A549 (cell line): ENCODE measurements around the gene CX3CR1. TPM values are rescaled to one million over a fixed set of nuclear protein-coding genes. Genes with fewer than 3 reads are reported as not detected.

ENCODE experiments used
- ATAC-seq, 2 experiments: fragments of 200-7000 bp in 1 of 2; fragments of >200 bp in 1 of 2; cut with Nextera tagmentation in 1 of 2; cut with Tn5 transposase in 1 of 2; 3 replicates each; pipeline versions ENCODE4 v1.8.0 to v1.9.1; 2018 to 2020; ENCODE audit warnings: mild to moderate bottlenecking in 1 of 2, moderate library complexity in 1 of 2
- CTCF ChIA-PET: fragments of 300-600 bp; sonication (Branson Sonifier 250); formaldehyde crosslinking; extraction: SDS; loops from one replicate; lab custom pipeline; 2021; ENCODE audit warnings: antibody characterized with exemption, inconsistent platforms; lab: Yijun Ruan, JAX
- POLR2A ChIA-PET: fragments of 350-600 bp; formaldehyde crosslinking; extraction: SDS; loops from one replicate; lab custom pipeline; 2021; ENCODE audit warnings: antibody characterized with exemption, inconsistent platforms; lab: Yijun Ruan, JAX
- DNase-seq, 2 experiments: peaks; one replicate each; pipeline versions ENCODE4 v3.0.0 to v3.0.0-alpha.2; 2011 to 2016; ENCODE audit warnings: low read depth in 1 of 2, low spot score in 1 of 2
- FAIRE-seq: peaks from 2 replicates; lab custom pipeline; 2011; peaks lifted over from hg19 to GRCh38; lab: Jason Lieb, UNC
- H3K27ac ChIP-seq, 2 experiments: fragments of >200 bp; sonication (Bioruptor Twin); formaldehyde crosslinking; 3 replicates each; pipeline ENCODE4 v1.5.1; 2016 to 2017
- H3K4me1 ChIP-seq: fragments of >200 bp; sonication (Bioruptor Twin); formaldehyde crosslinking; 3 replicates; pipeline ENCODE4 v1.6.1; 2016
- H3K4me2 ChIP-seq: fragments of >200 bp; sonication (Bioruptor Twin); formaldehyde crosslinking; 3 replicates; pipeline ENCODE4 v1.6.1; 2016
- H3K4me3 ChIP-seq: fragments of >200 bp; sonication (Bioruptor Twin); formaldehyde crosslinking; 3 replicates; pipeline ENCODE4 v1.5.1; 2016
- H3K9me3 ChIP-seq: fragments of >200 bp; sonication (Bioruptor Twin); formaldehyde crosslinking; 3 replicates; pipeline ENCODE4 v1.6.1; 2016
- CBX8 ChIP-seq: fragments of 200-600 bp; sonication (generic); IDR thresholded peaks from 2 replicates; pipeline ENCODE4 v1.6.1; 2016
- EHMT2 ChIP-seq: fragments of 200-600 bp; sonication (generic); IDR thresholded peaks from 2 replicates; pipeline ENCODE4 v1.6.1; 2016; ENCODE audit warnings: antibody characterized with exemption, low read depth, mild to moderate bottlenecking, moderate library complexity
- EP300 ChIP-seq, 2 experiments: fragments of >200 bp; sonication (Bioruptor Twin); formaldehyde crosslinking; IDR thresholded peaks; 2 replicates in 1 of 2; 3 replicates in 1 of 2; pipeline ENCODE4 v1.6.1; 2016 to 2017
- FOSB ChIP-seq: fragments of 250-450 bp; sonication (Bioruptor Pico); IDR thresholded peaks from 2 replicates; pipeline ENCODE4 v1.5.0; 2020; ENCODE audit warnings: mild to moderate bottlenecking, moderate library complexity
- FOSL2 ChIP-seq, 2 experiments: fragments of 450-650 bp in 1 of 2; fragments of >200 bp in 1 of 2; sonication (Bioruptor Twin) in 1 of 2; formaldehyde crosslinking; IDR thresholded peaks; 2 replicates each; pipeline versions ENCODE4 v1.5.0 to v1.6.1; 2016 to 2020; ENCODE audit warnings: mild to moderate bottlenecking in 1 of 2, moderate library complexity in 1 of 2
- HES2 ChIP-seq: fragments of >200 bp; sonication (Bioruptor Twin); formaldehyde crosslinking; IDR thresholded peaks from 2 replicates; pipeline ENCODE4 v1.6.1; 2016
- HEYL ChIP-seq: fragments of 250-450 bp; sonication (Bioruptor Pico); IDR thresholded peaks from 2 replicates; pipeline ENCODE4 v1.8.0; 2021; ENCODE audit warnings: mild to moderate bottlenecking, moderate library complexity
- HMGXB4 ChIP-seq: fragments of 250-450 bp; sonication (Bioruptor Pico); IDR thresholded peaks from 2 replicates; pipeline ENCODE4 v1.5.0; 2021; ENCODE audit warnings: mild to moderate bottlenecking, moderate library complexity, borderline replicate concordance
- HOXA7 ChIP-seq: fragments of 250-450 bp; sonication (Bioruptor Pico); IDR thresholded peaks from 2 replicates; pipeline ENCODE4 v1.5.0; 2020; ENCODE audit warnings: mild to moderate bottlenecking, moderate library complexity
- HOXB13 ChIP-seq: fragments of 250-450 bp; sonication (Bioruptor Pico); IDR thresholded peaks from 2 replicates; pipeline ENCODE4 v1.5.0; 2020; ENCODE audit warnings: low read depth, mild to moderate bottlenecking, moderate library complexity
- JUNB ChIP-seq: fragments of >200 bp; sonication (Bioruptor Twin); formaldehyde crosslinking; IDR thresholded peaks from 2 replicates; pipeline ENCODE4 v1.6.1; 2016
- KDM1A ChIP-seq: fragments of 200-600 bp; sonication (generic); IDR thresholded peaks from 2 replicates; pipeline ENCODE4 v1.6.1; 2016; ENCODE audit warnings: low read depth, mild to moderate bottlenecking
- KDM5A ChIP-seq: fragments of 200-600 bp; sonication (generic); IDR thresholded peaks from 2 replicates; pipeline ENCODE4 v1.6.1; 2016; ENCODE audit warnings: antibody characterized with exemption, mild to moderate bottlenecking
- NFE2L2 ChIP-seq: fragments of 150-350 bp; conservative IDR thresholded peaks from 2 replicates; pipeline ENCODE4 v1.6.1; 2014; ENCODE audit warnings: low read length
- NPAS2 ChIP-seq: fragments of 250-450 bp; sonication (Bioruptor Pico); IDR thresholded peaks from 2 replicates; pipeline ENCODE4 v1.8.0; 2022; ENCODE audit warnings: mild to moderate bottlenecking, moderate library complexity, borderline replicate concordance
- PBX3 ChIP-seq: IDR thresholded peaks from 2 replicates; pipeline ENCODE4 v1.6.1; 2012
- PHF8 ChIP-seq: fragments of 200-600 bp; sonication (generic); IDR thresholded peaks from 2 replicates; pipeline ENCODE4 v1.6.1; 2016; ENCODE audit warnings: low read depth, mild to moderate bottlenecking, antibody characterized with exemption, moderate library complexity, borderline replicate concordance
- RARB ChIP-seq: fragments of 250-450 bp; sonication (Bioruptor Pico); IDR thresholded peaks from 2 replicates; pipeline ENCODE4 v1.8.0; 2021; ENCODE audit warnings: mild to moderate bottlenecking, moderate library complexity
- RNF2 ChIP-seq: fragments of 200-600 bp; sonication (generic); IDR thresholded peaks from 2 replicates; pipeline ENCODE4 v1.6.1; 2016; ENCODE audit warnings: low read depth, mild to moderate bottlenecking, antibody characterized with exemption, moderate library complexity, borderline replicate concordance
- TP53 ChIP-seq: fragments of 250-450 bp; sonication (Bioruptor Pico); IDR thresholded peaks from 2 replicates; pipeline ENCODE4 v1.5.0; 2021; ENCODE audit warnings: mild to moderate bottlenecking, moderate library complexity
- USF2 ChIP-seq: fragments of 450-650 bp; IDR thresholded peaks from 2 replicates; pipeline ENCODE4 v1.6.1; 2014; ENCODE audit warnings: antibody characterized with exemption
- ZC3H11A ChIP-seq: fragments of 450-650 bp; IDR thresholded peaks from 2 replicates; pipeline ENCODE4 v1.6.1; 2014; ENCODE audit warnings: antibody characterized with exemption, mild to moderate bottlenecking
- ZFP36 ChIP-seq: fragments of 450-650 bp; IDR thresholded peaks from 2 replicates; pipeline ENCODE4 v1.6.1; 2014; ENCODE audit warnings: borderline replicate concordance; ENCODE audit not compliant: partially characterized antibody
- WGBS: methylation state at CpG from one replicate; pipeline ENCODE4 v1.1.6; 2017; ENCODE audit errors: missing lambda C conversion rate; 5-methylcytosine and 5-hydroxymethylcytosine counted together
- polyA plus RNA-seq, 4 experiments: library from polyadenylated mRNA; depleted of rRNA in 3 of 4; stranded (reverse); fragments of >200 nt; fragmentation: RNase III in 1 of 4; extraction: RNeasy Plus Mini Kit Qiagen cat#74134 plus additional on column Dnase treatment in 1 of 4; gene quantifications; 2 replicates in 3 of 4; 3 replicates in 1 of 4; pipeline ENCODE4 v1.2.3, GENCODE V29; 2011 to 2017

CX3CR1 gene
- polyA plus RNA-seq, 2 of the 4 experiments (the other 2 are of a cell fraction) = 0.06 to 0.14 TPM

- H3K4me1 ChIP-seq = no peaks in the 10 kb centered on the region
- H3K9me3 ChIP-seq = peaks cover 42% of the 10 kb centered on the region
- no peak overlapping the region for H3K27ac ChIP-seq
- DNase-seq = no peak
- CTCF ChIA-PET = interaction anchor here (1.2 to 3.2 kb wide), 2 partner anchors 11 to 42 kb away, joined by 3 to 19 read pairs; no protein-coding TSS in a partner anchor
- POLR2A ChIA-PET = no interaction called here
- FAIRE-seq = no peak
- no peak for ATAC-seq
- TF ChIP-seq USF2 (no peak), KDM1A (no peak), RARB (CRISPR knock-in tag) (no peak), EHMT2 (no peak), HOXB13 (CRISPR knock-in tag) (no peak), PHF8 (no peak), HMGXB4 (CRISPR knock-in tag) (no peak), JUNB (no peak), ZC3H11A (no peak), ZFP36 (no peak), CBX8 (no peak), NFE2L2 (no peak), KDM5A (no peak), HOXA7 (CRISPR knock-in tag) (no peak), FOSB (CRISPR knock-in tag) (no peak)
- H3K4me3 ChIP-seq = no peak overlapping the region
- no peak overlapping the region for H3K4me2 ChIP-seq
Measured at GRCh38 chr3:39299279-39299678, 19.4 kb upstream of the CX3CR1 start.

GRCh38 chr3:39296197-39297077, 16.6 kb upstream of the CX3CR1 start:
- H3K4me2 ChIP-seq = no peak overlapping the region
- no peak for FAIRE-seq
- TF ChIP-seq EP300 (IDR thresholded peaks at IDR 0.05) (no peak), NPAS2 (CRISPR knock-in tag) (no peak), TP53 (no peak), RNF2 (no peak), CBX8 (no peak), ZFP36 (no peak), HOXB13 (CRISPR knock-in tag) (no peak), HES2 (no peak), PBX3 (no peak), FOSL2 (IDR thresholded peaks at IDR 0.05) (no peak), FOSL2 (CRISPR knock-in tag; IDR thresholded peaks at IDR 0.05) (no peak), HEYL (no peak)
- no peak overlapping the region for H3K4me3 ChIP-seq
- H3K27ac ChIP-seq = no peak overlapping the region
- no peaks in the 10 kb centered on the region for H3K4me1 ChIP-seq
- ChIA-PET CTCF (interaction anchor here (0.9 to 13.9 kb wide), 4 partner anchors 8 to 172 kb away, joined by 3 to 383 read pairs (median 11); no protein-coding TSS in a partner anchor), POLR2A (no interaction called here)
- DNase-seq = no peak
- ATAC-seq = no peak
- peaks cover 32% of the 10 kb centered on the region; the same call in 2 of the 3 replicates for H3K9me3 ChIP-seq
- 42% methylated on average over 4 of the region's 4 CpGs for WGBS
